HepG2 (cell line): ENCODE results near the gene HSPB8. TPM values are rescaled to one million over a fixed set of nuclear protein-coding genes. Genes with fewer than 3 reads are reported as not detected.

Experiments
- ATAC-seq: fragments of 200-7000 bp; cut with Tn5 transposase; 3 replicates; pipeline ENCODE4 v1.9.1; 2020; ENCODE audit warnings: mild to moderate bottlenecking, moderate library complexity
- BruUV-seq: library from RNA; stranded (reverse); fragments of 400-500 nt; replicated peaks from 2 replicates; lab custom pipeline; 2021; lab: Mats Ljungman, UMichigan
- CTCF ChIA-PET: fragments of 300-600 bp; formaldehyde crosslinking; extraction: SDS; loops from one replicate; lab custom pipeline; 2021; ENCODE audit warnings: low total read pairs, inconsistent platforms, low intra/inter-chr PET ratio; lab: Yijun Ruan, JAX
- POLR2A ChIA-PET: fragments of 350-600 bp; sonication (Branson Sonifier 250); formaldehyde crosslinking; loops from one replicate; lab custom pipeline; 2020; ENCODE audit warnings: antibody characterized with exemption, inconsistent platforms; lab: Yijun Ruan, JAX
- DNase-seq: peaks from one replicate; pipeline ENCODE4 v3.0.0-alpha.2; 2015; ENCODE audit warnings: low spot score
- FAIRE-seq: peaks from 3 replicates; lab custom pipeline; 2011; peaks lifted over from hg19 to GRCh38; lab: Jason Lieb, UNC
- H2AFZ ChIP-seq: one replicate; pipeline ENCODE4 v1.6.1; 2011; ENCODE audit warnings: low read length, inconsistent platforms
- H3K27ac ChIP-seq: fragments of 300-600 bp; 3 replicates; pipeline ENCODE4 v1.8.0; 2011; ENCODE audit warnings: mixed run types, mild to moderate bottlenecking, mixed read lengths, low read length, inconsistent platforms; ENCODE audit not compliant: insufficient read depth; ENCODE audit errors: extremely low read length
- H3K27me3 ChIP-seq, 2 experiments: fragments of 200-600 bp in 1 of 2; 2 replicates in 1 of 2; 3 replicates in 1 of 2; pipeline versions ENCODE4 v1.6.0 to v1.8.0; 2011; ENCODE audit warnings: low read length in 2 of 2, mild to moderate bottlenecking in 2 of 2, moderate library complexity in 2 of 2, inconsistent platforms in 1 of 2; ENCODE audit not compliant: insufficient read depth in 2 of 2, control insufficient read depth in 1 of 2
- H3K36me3 ChIP-seq, 2 experiments: fragments of 200-600 bp in 1 of 2; replicated peaks in 1 of 2; 2 replicates in 1 of 2; 3 replicates in 1 of 2; pipeline versions ENCODE4 v1.5.1 to v1.8.0; 2011; ENCODE audit warnings: low read length in 2 of 2, inconsistent platforms in 1 of 2; ENCODE audit not compliant: insufficient read depth in 2 of 2, control insufficient read depth in 1 of 2
- H3K4me1 ChIP-seq: 2 replicates; pipeline ENCODE4 v1.5.1; 2012; ENCODE audit warnings: low read length, inconsistent platforms; ENCODE audit not compliant: insufficient read depth
- H3K4me2 ChIP-seq: 2 replicates; pipeline ENCODE4 v1.6.0; 2011; ENCODE audit warnings: low read depth, low read length, inconsistent platforms
- H3K4me3 ChIP-seq, 3 experiments: fragments of 200-600 bp in 1 of 3; sonication (generic), shearing (Covaris generic) in 1 of 3; replicated peaks in 1 of 3; 2 replicates each; pipeline ENCODE4 v1.5.1; 2011 to 2016; ENCODE audit warnings: low read length in 3 of 3, inconsistent platforms in 2 of 3, low read depth in 2 of 3, mild to moderate bottlenecking in 2 of 3, control low read depth in 1 of 3, mixed read lengths in 1 of 3; ENCODE audit not compliant: insufficient read depth in 1 of 3
- H3K79me2 ChIP-seq: one replicate; pipeline ENCODE4 v1.6.1; 2011; ENCODE audit warnings: low read length, inconsistent platforms; ENCODE audit not compliant: insufficient read depth
- H3K9ac ChIP-seq: 2 replicates; pipeline ENCODE4 v1.6.0; 2011; ENCODE audit warnings: mild to moderate bottlenecking, low read depth, low read length, inconsistent platforms; ENCODE audit not compliant: insufficient read depth
- H3K9me3 ChIP-seq: 2 replicates; pipeline ENCODE4 v1.5.1; 2012; ENCODE audit warnings: mild to moderate bottlenecking, low read length
- H4K20me1 ChIP-seq: 2 replicates; pipeline ENCODE4 v1.6.0; 2011; ENCODE audit warnings: inconsistent platforms, mild to moderate bottlenecking, low read length, moderate library complexity; ENCODE audit not compliant: insufficient read depth
- GPN1 ChIP-seq: sonication (generic); formaldehyde crosslinking; IDR thresholded peaks from 2 replicates; pipeline ENCODE4 v1.5.1; 2020; ENCODE audit warnings: missing genetic modification reagents, borderline replicate concordance
- KDM6A ChIP-seq: IDR thresholded peaks from 2 replicates; pipeline ENCODE4 v1.6.1; 2016; ENCODE audit warnings: low read depth
- PRDM15 ChIP-seq: sonication (generic); formaldehyde crosslinking; IDR thresholded peaks from 2 replicates; pipeline ENCODE4 v1.4.0; 2020; ENCODE audit warnings: missing genetic modification reagents
- RERE ChIP-seq: IDR thresholded peaks from 2 replicates; pipeline ENCODE4 v1.6.1; 2016; ENCODE audit warnings: low read depth, missing genetic modification reagents, missing compliant biosample characterization
- ZNF276 ChIP-seq: sonication (generic); formaldehyde crosslinking; IDR thresholded peaks from 2 replicates; pipeline ENCODE4 v1.4.0; 2020; ENCODE audit warnings: mild to moderate bottlenecking, low read depth, missing genetic modification reagents
- ZNF644 ChIP-seq: IDR thresholded peaks from 2 replicates; pipeline ENCODE4 v1.6.1; 2016; ENCODE audit warnings: low read depth
- ZNF768 ChIP-seq: sonication (generic); formaldehyde crosslinking; IDR thresholded peaks from 2 replicates; pipeline ENCODE4 v1.4.0; 2020; ENCODE audit warnings: missing genetic modification reagents
- WGBS: methylation state at CpG from one replicate; pipeline ENCODE4 v1.1.6; 2017; ENCODE audit warnings: low lambda C conversion rate; 5-methylcytosine and 5-hydroxymethylcytosine counted together
- in situ Hi-C: cut with HindIII; loops from 2 replicates; pipeline ENCODE4 v1.10.0; 2017; ENCODE audit warnings: low pct_unique_long_range_greater_than_20kb; ENCODE audit not compliant: extremely low pct_ligation_motif_present
- intact Hi-C: fragments of 100-400 bp; cut with micrococcal nuclease; formaldehyde crosslinking; loops from one replicate; pipeline ENCODE4 v1.10.0; 2022; ENCODE audit not compliant: unreplicated experiment
- polyA plus RNA-seq, 8 experiments: library from polyadenylated mRNA; depleted of rRNA in 3 of 8; stranded (reverse) in 7 of 8; unstranded in 1 of 8; fragments of >200 nt; fragmentation: Illumina TruSeq in 4 of 8; extraction: Trizol in 4 of 8; gene quantifications; 2 replicates each; pipeline versions ENCODE4 v1.2.1 to v1.2.3, GENCODE V29; 2011 to 2016; ENCODE audit warnings: low read depth in 4 of 8, missing spikeins in 1 of 8, mixed read lengths in 1 of 8; ENCODE audit not compliant: insufficient read depth in 1 of 8
- total RNA-seq, 5 experiments: library from RNA; depleted of rRNA; stranded (reverse); fragments of >200 nt; fragmentation: Illumina TruSeq; extraction: Trizol; gene quantifications; 2 replicates each; pipeline ENCODE4 v1.2.3, GENCODE V29; 2016; ENCODE audit warnings: low read depth in 1 of 5
- TF ChIP-seq, protein P1 (sequence below): IDR thresholded peaks from 2 replicates; pipeline ENCODE4 v1.6.1; 2012; ENCODE audit warnings: inconsistent platforms

The HSPB8 gene
- total and polyA plus RNA-seq, 2 of the 13 experiments (the other 11 are each of a cell fraction or from before 2014, with no cell fraction given): 0.49 to 0.54 TPM

DNA sequence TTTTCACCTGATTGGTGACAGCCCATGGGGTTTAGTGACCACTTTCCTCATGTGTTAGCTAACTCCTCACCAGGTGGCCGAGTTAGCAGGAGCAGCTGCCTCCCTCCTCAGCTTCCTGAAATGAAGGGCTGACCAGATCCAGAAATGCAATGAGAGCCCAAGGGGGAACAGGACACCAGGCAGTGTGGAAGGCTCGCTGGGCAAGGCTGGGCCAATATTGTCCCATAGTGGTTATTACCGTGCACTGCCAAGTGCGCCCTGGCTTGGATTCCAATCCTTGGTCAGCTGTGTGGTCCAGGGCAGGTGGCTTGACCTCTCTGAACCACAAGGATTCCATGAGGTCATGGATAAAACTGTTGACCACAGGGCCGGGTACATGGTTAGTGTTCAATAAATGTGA lies 3.6 kb upstream of the HSPB8 start:
- POLR2A ChIA-PET: no interaction called here
- Histone ChIP-seq H3K4me2 (no peak overlapping the region), H3K9me3 (no peaks in the 10 kb centered on the region), H3K79me2 (no peaks in the 10 kb centered on the region), H3K4me3 (no peak overlapping the region), H3K27me3 (peaks cover 0 to 17% of the 10 kb centered on the region in 2 experiments; a peak in 3 of 5 replicates), H3K27ac (no peak overlapping the region), H4K20me1 (no peaks in the 10 kb centered on the region), H3K4me1 (peaks cover 16% of the 10 kb centered on the region; the same call in 1 of the 2 replicates), H3K36me3 (no peaks in the 10 kb centered on the region), H3K9ac (no peak overlapping the region), H2AFZ (no peak overlapping the region)
- no peak for DNase-seq
- CTCF ChIA-PET: no interaction called here
- ATAC-seq: no peak
- intact Hi-C loops (no loop called here), in situ Hi-C loops (no loop called here)
- WGBS: 13% methylated on average over 2 of the region's 5 CpGs
- no peak for TF ChIP-seq PRDM15 (CRISPR knock-in tag)
- TF ChIP-seq, protein P1, sequence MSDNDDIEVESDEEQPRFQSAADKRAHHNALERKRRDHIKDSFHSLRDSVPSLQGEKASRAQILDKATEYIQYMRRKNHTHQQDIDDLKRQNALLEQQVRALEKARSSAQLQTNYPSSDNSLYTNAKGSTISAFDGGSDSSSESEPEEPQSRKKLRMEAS: no peak
- peak; percentile 93 for TF ChIP-seq ZNF768 (CRISPR knock-in tag)
- TF ChIP-seq RERE (CRISPR knock-in tag): no peak
- TF ChIP-seq ZNF276: no peak
- TF ChIP-seq ZNF644 (CRISPR knock-in tag): no peak
- no peak for TF ChIP-seq KDM6A
- TF ChIP-seq GPN1 (CRISPR knock-in tag): no peak
- no TSS peak for BruUV-seq
- no peak for FAIRE-seq
